ENCODE measurements around the gene ITPR1.

- no peak for TF ChIP-seq CTCF (IDR thresholded peaks at IDR 0.05)
- no peak for TF ChIP-seq POLR2A (IDR thresholded peaks at IDR 0.05)
Observed at GRCh38 chr3:4690277-4690676, 197.1 kb downstream of the ITPR1 start.

Measured in esophagus squamous epithelium (tissue), 4 donors.